Retinal pigment epithelial cell (primary cell): ENCODE measurements around the gene TLX2.
"Not testable (repeated sequence)": the region's sequence is repeated elsewhere in the genome, so short reads cannot be mapped to it uniquely, and the experiment has no call there.

Experiments
- DNase-seq: peaks from one replicate; pipeline ENCODE4 v3.0.0-alpha.2; 2010; ENCODE audit warnings: low read depth
- H3K4me3 ChIP-seq: 2 replicates; pipeline ENCODE4 v1.5.1; 2011; ENCODE audit warnings: mild to moderate bottlenecking, low read length, control low read depth, moderate library complexity
- CTCF ChIP-seq: conservative IDR thresholded peaks from 2 replicates; pipeline ENCODE4 v1.5.1; 2011; ENCODE audit warnings: low read depth, low read length, control low read depth, inconsistent platforms

Gene TLX2

GRCh38 chr2:74514368-74515270, at the start of gene TLX2:
Gene TLX2 (plus strand): TSS chr2:74514450. CDS start chr2:74514807, 357 bp downstream.
- DNase-seq: no peak
- no peak for TF ChIP-seq CTCF
- H3K4me3 ChIP-seq: no peak within 1 kb of the TSS

GRCh38 chr2:74470742-74471141, 43.5 kb upstream of the TLX2 start:
- not testable (repeated sequence) for DNase-seq, H3K4me3 ChIP-seq

- no peak for TF ChIP-seq CTCF
- DNase-seq: no peak
- H3K4me3 ChIP-seq: peak overlapping the region; percentile 68
These were observed 42.8 kb upstream of the TLX2 start for GRCh38 chr2:74471332-74472065.

GRCh38 chr2:74472086-74472944, 41.9 kb upstream of the TLX2 start, which contains the start of gene MRPL53:
Gene MRPL53 (minus strand): TSS chr2:74472680. CDS start chr2:74472660, 20 bp downstream.
- DNase-seq: peak; percentile 71
- H3K4me3 ChIP-seq: peak within 1 kb of the TSS; percentile 68
- TF ChIP-seq CTCF: no peak

GRCh38 chr2:74472945-74473258, 41.3 kb upstream of the TLX2 start:
- TF ChIP-seq CTCF: no peak
- no peak for DNase-seq
- H3K4me3 ChIP-seq: peak overlapping the region; percentile 68

GRCh38 chr2:74474481-74474880, 39.8 kb upstream of the TLX2 start:
- no peak for TF ChIP-seq CTCF
- DNase-seq: no peak
- H3K4me3 ChIP-seq: no peak overlapping the region

GRCh38 chr2:74474899-74475298, 39.4 kb upstream of the TLX2 start:
- no peak overlapping the region for H3K4me3 ChIP-seq
- peak; percentile 44 for TF ChIP-seq CTCF
- DNase-seq: no peak
